HepG2 (cell line): Measurements from ENCODE around the gene CDCA5. TPM values are rescaled to one million over a fixed set of nuclear protein-coding genes. Genes with fewer than 3 reads are reported as not detected.

Experiments
- AKAP8 ChIP-seq: sonication (generic); formaldehyde crosslinking; IDR thresholded peaks from 2 replicates; pipeline ENCODE4 v1.5.1; 2020; ENCODE audit warnings: mild to moderate bottlenecking, missing genetic modification reagents
- ATF2 ChIP-seq: sonication (generic); formaldehyde crosslinking; IDR thresholded peaks from 2 replicates; pipeline ENCODE4 v1.4.0; 2020; ENCODE audit warnings: missing genetic modification reagents
- CEBPZ ChIP-seq: IDR thresholded peaks from 2 replicates; pipeline ENCODE4 v1.6.1; 2012; ENCODE audit warnings: low read length, improper control_type of control experiment
- E2F2 ChIP-seq: sonication (generic); formaldehyde crosslinking; IDR thresholded peaks from 2 replicates; pipeline ENCODE4 v1.4.0; 2020; ENCODE audit warnings: missing genetic modification reagents, borderline replicate concordance
- HMGXB3 ChIP-seq: sonication (generic); formaldehyde crosslinking; IDR thresholded peaks from 2 replicates; pipeline ENCODE4 v1.4.0; 2020; ENCODE audit warnings: missing genetic modification reagents, borderline replicate concordance
- MED13 ChIP-seq: sonication (generic); formaldehyde crosslinking; IDR thresholded peaks from 2 replicates; pipeline ENCODE4 v1.5.0; 2020; ENCODE audit warnings: missing genetic modification reagents
- NAIF1 ChIP-seq: sonication (generic); formaldehyde crosslinking; IDR thresholded peaks from 2 replicates; pipeline ENCODE4 v1.5.0; 2020; ENCODE audit warnings: mild to moderate bottlenecking, missing genetic modification reagents, borderline replicate concordance
- NFE2L2 ChIP-seq: fragments of 150-350 bp; IDR thresholded peaks from 2 replicates; pipeline ENCODE4 v1.6.1; 2014; ENCODE audit warnings: low read length
- NR2F2 ChIP-seq: IDR thresholded peaks from 2 replicates; pipeline ENCODE4 v1.6.1; 2012; ENCODE audit warnings: low read depth, inconsistent platforms, borderline replicate concordance
- PRDM4 ChIP-seq: sonication (generic); formaldehyde crosslinking; IDR thresholded peaks from 2 replicates; pipeline ENCODE4 v1.9.0; 2021; ENCODE audit warnings: missing genetic modification reagents, borderline replicate concordance
- ZBTB21 ChIP-seq: sonication (generic); formaldehyde crosslinking; IDR thresholded peaks from 2 replicates; pipeline ENCODE4 v1.4.0; 2020; ENCODE audit warnings: missing genetic modification reagents
- ZBTB7A ChIP-seq: sonication (generic); formaldehyde crosslinking; IDR thresholded peaks from 2 replicates; pipeline ENCODE4 v1.8.0; 2022; ENCODE audit warnings: mild to moderate bottlenecking, missing genetic modification reagents
- ZBTB7B ChIP-seq: sonication (generic); formaldehyde crosslinking; IDR thresholded peaks from 2 replicates; pipeline ENCODE4 v1.4.0; 2020; ENCODE audit warnings: missing genetic modification reagents
- ZFP36L2 ChIP-seq: sonication (generic); formaldehyde crosslinking; IDR thresholded peaks from 2 replicates; pipeline ENCODE4 v1.4.0; 2020; ENCODE audit warnings: missing genetic modification reagents
- ZMYM4 ChIP-seq: sonication (generic); formaldehyde crosslinking; IDR thresholded peaks from 2 replicates; pipeline ENCODE4 v1.8.1; 2023; ENCODE audit warnings: mild to moderate bottlenecking, missing genetic modification reagents
- ZNF629 ChIP-seq: sonication (generic); formaldehyde crosslinking; conservative IDR thresholded peaks from 2 replicates; pipeline ENCODE4 v1.5.0; 2020; ENCODE audit warnings: missing genetic modification reagents
- polyA plus RNA-seq, 8 experiments: library from polyadenylated mRNA; depleted of rRNA in 3 of 8; stranded (reverse) in 7 of 8; unstranded in 1 of 8; fragments of >200 nt; fragmentation: Illumina TruSeq in 4 of 8; extraction: Trizol in 4 of 8; gene quantifications; 2 replicates each; pipeline versions ENCODE4 v1.2.1 to v1.2.3, GENCODE V29; 2011 to 2016; ENCODE audit warnings: low read depth in 4 of 8, missing spikeins in 1 of 8, mixed read lengths in 1 of 8; ENCODE audit not compliant: insufficient read depth in 1 of 8
- total RNA-seq, 5 experiments: library from RNA; depleted of rRNA; stranded (reverse); fragments of >200 nt; fragmentation: Illumina TruSeq; extraction: Trizol; gene quantifications; 2 replicates each; pipeline ENCODE4 v1.2.3, GENCODE V29; 2016; ENCODE audit warnings: low read depth in 1 of 5

Gene CDCA5
- total and polyA plus RNA-seq, 2 of the 13 experiments (the other 11 are each of a cell fraction or from before 2014, with no cell fraction given): 13.5 to 50.6 TPM

- no peak for TF ChIP-seq PRDM4
- TF ChIP-seq ZBTB21 (CRISPR knock-in tag): no peak
- TF ChIP-seq HMGXB3: no peak
- no peak for TF ChIP-seq NAIF1
- no peak for TF ChIP-seq E2F2 (CRISPR knock-in tag)
- TF ChIP-seq ZNF629 (CRISPR knock-in tag): peak; percentile 48; the same call in 1 of the 2 replicates
- 0 out of 2 replicates have a peak, but pooled peaks have one; percentile 47 for TF ChIP-seq ZMYM4
- TF ChIP-seq CEBPZ: no peak
- TF ChIP-seq NR2F2: 0 out of 2 replicates have a peak, but pooled peaks have one; percentile 24
- TF ChIP-seq ZBTB7B (CRISPR knock-in tag): peak; percentile 32; the same call in 1 of the 2 replicates
- TF ChIP-seq ZFP36L2 (CRISPR knock-in tag): no peak
- no peak for TF ChIP-seq NFE2L2
- no peak for TF ChIP-seq ZBTB7A (CRISPR knock-in tag)
- no peak for TF ChIP-seq MED13 (CRISPR knock-in tag)
- peak; percentile 64; the same call in 1 of the 2 replicates for TF ChIP-seq AKAP8 (CRISPR knock-in tag)
- peak; percentile 60; the same call in 1 of the 2 replicates for TF ChIP-seq ATF2
Measured at GRCh38 chr11:65112546-65113360, 28.9 kb upstream of the CDCA5 start (continued).
